Measurements from ENCODE around the gene FCGR3A. TPM values are rescaled to one million over a fixed set of nuclear protein-coding genes. Genes with fewer than 3 reads are reported as not detected.
"Not testable (repeated sequence)": the region's sequence is repeated elsewhere in the genome, so short reads cannot be mapped to it uniquely, and the experiment has no call there.

Gene FCGR3A
- total RNA-seq, 1 donor from 2014 or later, result 1.6 TPM

GRCh38 chr1:161513953-161514352 is 35.7 kb downstream of the FCGR3A start:
- H3K9me3 ChIP-seq (ENCODE audit: control insufficient read depth in 3 of 3, low read length in 3 of 3); H3K27ac ChIP-seq (ENCODE audit: low read depth, low read length); H3K4me3 ChIP-seq (ENCODE audit: low read length in 3 of 3); H3K9ac ChIP-seq (ENCODE audit: low read depth in 1 of 3, low read length in 3 of 3); H3K4me1 ChIP-seq (ENCODE audit: control insufficient read depth in 3 of 3, insufficient read depth in 3 of 3, low read length in 3 of 3); H3K36me3 ChIP-seq (ENCODE audit: control insufficient read depth in 3 of 3, insufficient read depth in 3 of 3, low read length in 3 of 3); H3K27me3 ChIP-seq (ENCODE audit: control insufficient read depth in 3 of 3, insufficient read depth in 3 of 3, low read length in 3 of 3): not testable (repeated sequence)

- H3K27ac ChIP-seq (ENCODE audit: low read depth, low read length); H3K36me3 ChIP-seq (ENCODE audit: control insufficient read depth in 3 of 3, insufficient read depth in 3 of 3, low read length in 3 of 3); H3K27me3 ChIP-seq (ENCODE audit: control insufficient read depth in 3 of 3, insufficient read depth in 3 of 3, low read length in 3 of 3); H3K4me1 ChIP-seq (ENCODE audit: control insufficient read depth in 3 of 3, insufficient read depth in 3 of 3, low read length in 3 of 3); H3K9me3 ChIP-seq (ENCODE audit: control insufficient read depth in 3 of 3, low read length in 3 of 3); H3K9ac ChIP-seq (ENCODE audit: low read depth in 1 of 3, low read length in 3 of 3); H3K4me3 ChIP-seq (ENCODE audit: low read length in 3 of 3): not testable (repeated sequence)
These were observed 36.2 kb downstream of the FCGR3A start for GRCh38 chr1:161513448-161513780.

- H3K9ac ChIP-seq (ENCODE audit: low read depth in 1 of 3, low read length in 3 of 3); H3K4me3 ChIP-seq (ENCODE audit: low read length in 3 of 3); H3K27ac ChIP-seq (ENCODE audit: low read depth, low read length); H3K27me3 ChIP-seq (ENCODE audit: control insufficient read depth in 3 of 3, insufficient read depth in 3 of 3, low read length in 3 of 3); H3K36me3 ChIP-seq (ENCODE audit: control insufficient read depth in 3 of 3, insufficient read depth in 3 of 3, low read length in 3 of 3); H3K9me3 ChIP-seq (ENCODE audit: control insufficient read depth in 3 of 3, low read length in 3 of 3); H3K4me1 ChIP-seq (ENCODE audit: control insufficient read depth in 3 of 3, insufficient read depth in 3 of 3, low read length in 3 of 3): not testable (repeated sequence)
These were observed 36.8 kb downstream of the FCGR3A start for GRCh38 chr1:161512636-161513447.

GRCh38 chr1:161511756-161512060 is 37.9 kb downstream of the FCGR3A start:
- peaks cover 0 to 2% (median 0%) of the 10 kb centered on the region in 3 donors for H3K36me3 ChIP-seq (ENCODE audit: control insufficient read depth in 3 of 3, insufficient read depth in 3 of 3, low read length in 3 of 3)
- no peak overlapping the region for H3K4me3 ChIP-seq (ENCODE audit: low read length in 3 of 3)
- H3K9me3 ChIP-seq (ENCODE audit: control insufficient read depth in 3 of 3, low read length in 3 of 3), result no peaks in the 10 kb centered on the region
- H3K27ac ChIP-seq (ENCODE audit: low read depth, low read length), result no peak overlapping the region
- peaks cover 0 to 6% (median 2%) of the 10 kb centered on the region in 3 donors for H3K4me1 ChIP-seq (ENCODE audit: control insufficient read depth in 3 of 3, insufficient read depth in 3 of 3, low read length in 3 of 3)
- peaks cover 0 to 6% (median 0%) of the 10 kb centered on the region in 3 donors for H3K27me3 ChIP-seq (ENCODE audit: control insufficient read depth in 3 of 3, insufficient read depth in 3 of 3, low read length in 3 of 3)
- no peak overlapping the region for H3K9ac ChIP-seq (ENCODE audit: low read depth in 1 of 3, low read length in 3 of 3)

DNA sequence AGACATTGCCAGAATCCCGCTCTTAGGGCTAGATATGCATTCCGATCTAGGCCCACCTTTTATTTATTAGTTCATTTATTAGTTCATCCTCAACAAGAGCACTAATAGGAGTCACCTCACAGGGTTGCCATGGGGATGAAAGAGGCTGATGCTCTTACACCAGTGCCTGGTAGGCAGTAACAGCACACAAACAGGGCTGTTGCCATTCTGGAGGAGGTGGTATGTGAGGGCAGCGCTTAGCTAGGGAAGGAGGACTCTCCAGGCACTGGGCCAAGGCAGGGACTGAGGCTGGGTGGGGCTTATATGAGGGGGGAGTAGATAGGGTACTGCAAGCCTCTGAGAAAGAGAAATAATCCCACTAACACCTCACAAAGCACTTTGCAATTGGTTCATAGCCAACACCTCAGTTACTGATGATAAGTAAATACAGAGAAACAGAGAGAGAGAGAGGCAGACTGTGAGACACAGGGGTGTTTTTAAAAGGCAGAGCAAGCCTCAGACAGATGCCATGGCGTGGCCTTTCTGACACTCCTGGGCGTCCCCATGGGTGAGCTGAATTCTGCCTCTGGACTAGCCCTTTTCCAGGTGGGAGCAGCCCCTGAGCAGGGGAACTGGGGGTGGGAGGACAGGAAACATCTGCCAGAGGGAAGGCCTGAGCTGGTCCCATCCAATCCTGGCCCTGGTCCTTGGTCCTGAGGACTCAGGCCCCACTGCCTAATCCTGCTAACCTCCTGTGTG is 38.4 kb downstream of the FCGR3A start:
- no peak overlapping the region for H3K27ac ChIP-seq (ENCODE audit: low read depth, low read length)
- peaks cover 0 to 6% (median 2%) of the 10 kb centered on the region in 3 donors for H3K4me1 ChIP-seq (ENCODE audit: control insufficient read depth in 3 of 3, insufficient read depth in 3 of 3, low read length in 3 of 3)
- H3K27me3 ChIP-seq (ENCODE audit: control insufficient read depth in 3 of 3, insufficient read depth in 3 of 3, low read length in 3 of 3), result peaks cover 0 to 6% (median 0%) of the 10 kb centered on the region in 3 donors
- H3K9ac ChIP-seq (ENCODE audit: low read depth in 1 of 3, low read length in 3 of 3), result no peak overlapping the region
- no peaks in the 10 kb centered on the region for H3K9me3 ChIP-seq (ENCODE audit: control insufficient read depth in 3 of 3, low read length in 3 of 3)
- no peak overlapping the region for H3K4me3 ChIP-seq (ENCODE audit: low read length in 3 of 3)
- peaks cover 0 to 2% (median 0%) of the 10 kb centered on the region in 3 donors for H3K36me3 ChIP-seq (ENCODE audit: control insufficient read depth in 3 of 3, insufficient read depth in 3 of 3, low read length in 3 of 3)

- peaks cover 0 to 6% (median 2%) of the 10 kb centered on the region in 3 donors for H3K4me1 ChIP-seq (ENCODE audit: control insufficient read depth in 3 of 3, insufficient read depth in 3 of 3, low read length in 3 of 3)
These were observed 39.1 kb downstream of the FCGR3A start for GRCh38 chr1:161510477-161510876.

GRCh38 chr1:161506336-161507223 is 43.0 kb downstream of the FCGR3A start:
- peaks cover 0 to 2% (median 0%) of the 10 kb centered on the region in 3 donors for H3K36me3 ChIP-seq (ENCODE audit: control insufficient read depth in 3 of 3, insufficient read depth in 3 of 3, low read length in 3 of 3)
- H3K27me3 ChIP-seq (ENCODE audit: control insufficient read depth in 3 of 3, insufficient read depth in 3 of 3, low read length in 3 of 3), result peaks cover 10 to 12% (median 11%) of the 10 kb centered on the region in 3 donors
- H3K9me3 ChIP-seq (ENCODE audit: control insufficient read depth in 3 of 3, low read length in 3 of 3), result no peaks in the 10 kb centered on the region
- no peak overlapping the region for H3K27ac ChIP-seq (ENCODE audit: low read depth, low read length)
- H3K4me1 ChIP-seq (ENCODE audit: control insufficient read depth in 3 of 3, insufficient read depth in 3 of 3, low read length in 3 of 3), result no peaks in the 10 kb centered on the region
- no peak overlapping the region for H3K9ac ChIP-seq (ENCODE audit: low read depth in 1 of 3, low read length in 3 of 3)
- peak overlapping the region in 1 of 3 donors; percentile 32 for H3K4me3 ChIP-seq (ENCODE audit: low read length in 3 of 3)

More at GRCh38 chr1:161510477-161510876, 39.1 kb downstream of the FCGR3A start:
- no peak overlapping the region for H3K9ac ChIP-seq (ENCODE audit: low read depth in 1 of 3, low read length in 3 of 3)
- no peak overlapping the region for H3K27ac ChIP-seq (ENCODE audit: low read depth, low read length)
- no peaks in the 10 kb centered on the region for H3K9me3 ChIP-seq (ENCODE audit: control insufficient read depth in 3 of 3, low read length in 3 of 3)
- peaks cover under 1 to 6% (median 6%) of the 10 kb centered on the region in 3 donors for H3K27me3 ChIP-seq (ENCODE audit: control insufficient read depth in 3 of 3, insufficient read depth in 3 of 3, low read length in 3 of 3)
- no peak overlapping the region for H3K4me3 ChIP-seq (ENCODE audit: low read length in 3 of 3)
- peaks cover 0 to 2% (median 0%) of the 10 kb centered on the region in 3 donors for H3K36me3 ChIP-seq (ENCODE audit: control insufficient read depth in 3 of 3, insufficient read depth in 3 of 3, low read length in 3 of 3)

DNA sequence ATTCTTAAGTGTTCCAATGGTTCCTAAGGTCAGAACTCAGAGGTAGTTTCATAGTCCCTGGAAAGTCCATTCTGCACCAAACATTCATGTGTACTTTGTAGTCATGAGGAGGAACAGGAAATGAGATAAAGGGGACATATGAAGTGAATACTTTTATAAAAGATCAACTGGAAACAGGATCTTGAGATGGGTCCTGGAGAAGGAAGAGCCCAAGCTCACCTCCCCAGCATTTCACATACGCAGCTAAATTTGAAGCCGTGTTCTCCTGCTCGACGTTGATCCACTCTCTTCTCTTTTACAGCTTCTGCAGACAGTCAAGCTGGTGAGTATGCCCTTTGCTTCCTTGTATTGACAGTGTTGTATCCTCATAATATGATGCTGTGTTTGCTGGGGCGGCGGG is 43.9 kb downstream of the FCGR3A start:
- no peak overlapping the region for H3K4me3 ChIP-seq (ENCODE audit: low read length in 3 of 3)
- H3K9ac ChIP-seq (ENCODE audit: low read depth in 1 of 3, low read length in 3 of 3), result no peak overlapping the region
- peaks cover 10 to 12% (median 11%) of the 10 kb centered on the region in 3 donors for H3K27me3 ChIP-seq (ENCODE audit: control insufficient read depth in 3 of 3, insufficient read depth in 3 of 3, low read length in 3 of 3)
- H3K4me1 ChIP-seq (ENCODE audit: control insufficient read depth in 3 of 3, insufficient read depth in 3 of 3, low read length in 3 of 3), result no peaks in the 10 kb centered on the region
- H3K27ac ChIP-seq (ENCODE audit: low read depth, low read length), result no peak overlapping the region
- no peaks in the 10 kb centered on the region for H3K9me3 ChIP-seq (ENCODE audit: control insufficient read depth in 3 of 3, low read length in 3 of 3)
- peaks cover 0 to 2% (median 0%) of the 10 kb centered on the region in 3 donors for H3K36me3 ChIP-seq (ENCODE audit: control insufficient read depth in 3 of 3, insufficient read depth in 3 of 3, low read length in 3 of 3)

- Histone ChIP-seq H3K27ac (ENCODE audit: low read depth, low read length) (no peak overlapping the region), H3K27me3 (ENCODE audit: control insufficient read depth in 3 of 3, insufficient read depth in 3 of 3, low read length in 3 of 3) (peaks cover 10 to 16% (median 12%) of the 10 kb centered on the region in 3 donors), H3K9ac (ENCODE audit: low read depth in 1 of 3, low read length in 3 of 3) (no peak overlapping the region), H3K4me1 (ENCODE audit: control insufficient read depth in 3 of 3, insufficient read depth in 3 of 3, low read length in 3 of 3) (no peaks in the 10 kb centered on the region), H3K36me3 (ENCODE audit: control insufficient read depth in 3 of 3, insufficient read depth in 3 of 3, low read length in 3 of 3) (no peaks in the 10 kb centered on the region), H3K9me3 (ENCODE audit: control insufficient read depth in 3 of 3, low read length in 3 of 3) (no peaks in the 10 kb centered on the region), H3K4me3 (ENCODE audit: low read length in 3 of 3) (no peak overlapping the region)
These were observed 46.2 kb downstream of the FCGR3A start for GRCh38 chr1:161503394-161503748.
